NCI-H524 (cell line): ENCODE measurements around the gene FOXB1.

Experiments
- DNase-seq, 2 experiments: peaks; one replicate each; lab custom pipeline; 2025; lab: John Stamatoyannopoulos, UW

FOXB1 gene

GRCh38 chr15:60004009-60004845 is at the start of gene FOXB1:
Gene FOXB1, plus strand, starts transcription at chr15:60004311. Its CDS starts 653 bp downstream, at chr15:60004964.
- peak; percentile 37 to 67 for DNase-seq

- DNase-seq: no peak
These were observed 45.8 kb upstream of the FOXB1 start for GRCh38 chr15:59958288-59958687.

- DNase-seq: no peak
These were observed 43.8 kb upstream of the FOXB1 start for GRCh38 chr15:59960318-59960717.

- DNase-seq: no peak
These were observed 40.8 kb upstream of the FOXB1 start for GRCh38 chr15:59963322-59963721.

GRCh38 chr15:59963925-59964324 is 40.2 kb upstream of the FOXB1 start:
- DNase-seq: no peak

- no peak for DNase-seq
These were observed 38.4 kb upstream of the FOXB1 start for GRCh38 chr15:59965741-59966140.

GRCh38 chr15:59966262-59966661 is 37.8 kb upstream of the FOXB1 start:
- DNase-seq: no peak

- DNase-seq: no peak
These were observed 35.8 kb upstream of the FOXB1 start for GRCh38 chr15:59968314-59968713.

GRCh38 chr15:59972241-59972640 is 31.9 kb upstream of the FOXB1 start:
- DNase-seq: no peak

GRCh38 chr15:59976480-59977271 is 27.4 kb upstream of the FOXB1 start:
- DNase-seq: no peak

- DNase-seq: peak; percentile 52 to 76
These were observed 12.3 kb upstream of the FOXB1 start for GRCh38 chr15:59991834-59992233.

GRCh38 chr15:59993041-59993750 is 10.9 kb upstream of the FOXB1 start:
- DNase-seq: no peak

- DNase-seq: peak; percentile 51 to 79
These were observed 10.1 kb upstream of the FOXB1 start for GRCh38 chr15:59993950-59994401.

- no peak for DNase-seq
These were observed 9.6 kb upstream of the FOXB1 start for GRCh38 chr15:59994526-59994887.

- DNase-seq: peak; percentile 32 to 55
These were observed 9.1 kb upstream of the FOXB1 start for GRCh38 chr15:59994888-59995557.

GRCh38 chr15:59995568-59996297 is 8.4 kb upstream of the FOXB1 start:
- DNase-seq: peak in 1 of 2 experiments; percentile 33

GRCh38 chr15:59996298-59997041 is 7.6 kb upstream of the FOXB1 start:
- peak in 1 of 2 experiments; percentile 53 for DNase-seq

GRCh38 chr15:59997070-59997701 is 6.9 kb upstream of the FOXB1 start:
- DNase-seq: peak; percentile 32 to 69

GRCh38 chr15:59998305-59998949 is 5.7 kb upstream of the FOXB1 start:
- DNase-seq: no peak
